NCI-H2107 treated with DMSO at 0.1 percent for 48 hours (cell line): ENCODE data around the gene MRPL10.
A peak's percentile ranks its signal among the peaks of the same experiment; 100 is the strongest.

Source experiments
- DNase-seq: peaks from one replicate; lab custom pipeline; 2025; ENCODE audit not compliant: unreplicated experiment; lab: John Stamatoyannopoulos, UW

MRPL10 gene

GRCh38 chr17:47840001-47840741 is 8.8 kb upstream of the MRPL10 start:
- DNase-seq, result no peak

- DNase-seq, result no peak
Measured at GRCh38 chr17:47839071-47839470, 7.7 kb upstream of the MRPL10 start.

- no peak for DNase-seq
Measured at GRCh38 chr17:47838636-47839035, 7.3 kb upstream of the MRPL10 start.

- no peak for DNase-seq
Measured at GRCh38 chr17:47837401-47838039, 6.2 kb upstream of the MRPL10 start.

- no peak for DNase-seq
Measured at GRCh38 chr17:47836601-47837000, 5.3 kb upstream of the MRPL10 start.

GRCh38 chr17:47834756-47835155 is 3.4 kb upstream of the MRPL10 start:
- DNase-seq, result no peak

- DNase-seq, result no peak
Measured at GRCh38 chr17:47831934-47832327, 590 bp upstream of the MRPL10 start.

- no peak for DNase-seq
Measured at GRCh38 chr17:47830396-47831002, 842 bp downstream of the MRPL10 start.

- DNase-seq, result no peak
Measured at GRCh38 chr17:47829870-47830269, 1.5 kb downstream of the MRPL10 start.

- no peak for DNase-seq
Measured at GRCh38 chr17:47823519-47823918, 7.8 kb downstream of the MRPL10 start.

- no peak for DNase-seq
Measured at GRCh38 chr17:47822785-47823184, 8.6 kb downstream of the MRPL10 start.

GRCh38 chr17:47821424-47822391 is 9.6 kb downstream of the MRPL10 start, which contains the start of gene OSBPL7:
TSS of gene OSBPL7 (minus strand) at chr17:47821794. CDS start at chr17:47820278, 1,516 bp downstream.
- DNase-seq, result peak; percentile 63

- DNase-seq, result no peak
Measured at GRCh38 chr17:47821031-47821423, 10.3 kb downstream of the MRPL10 start.

GRCh38 chr17:47820033-47820789 is 11.1 kb downstream of the MRPL10 start:
- no peak for DNase-seq

- DNase-seq, result no peak
Measured at GRCh38 chr17:47819475-47819874, 11.9 kb downstream of the MRPL10 start.

- no peak for DNase-seq
Measured at GRCh38 chr17:47818002-47818695, 13.2 kb downstream of the MRPL10 start.

GRCh38 chr17:47816947-47817346 is 14.4 kb downstream of the MRPL10 start:
- no peak for DNase-seq

- DNase-seq, result no peak
Measured at GRCh38 chr17:47816111-47816735, 15.1 kb downstream of the MRPL10 start.
